Astrocyte of the cerebellum (primary cell): ENCODE data around the gene DNAJC7.

Experiments used
- DNase-seq: peaks from one replicate; pipeline ENCODE4 v3.0.0-alpha.2; 2011; ENCODE audit warnings: low read depth
- H3K4me3 ChIP-seq: 2 replicates; pipeline ENCODE4 v1.5.1; 2011; ENCODE audit warnings: mild to moderate bottlenecking, low read depth, low read length, moderate library complexity
- in situ Hi-C: cut with HindIII; loops from 2 replicates; pipeline ENCODE4 v1.10.0; 2017; ENCODE audit warnings: low sequenced_read_pairs
- TF ChIP-seq, protein P1 (sequence below): IDR thresholded peaks from 2 replicates; pipeline ENCODE4 v1.5.1; 2012; ENCODE audit warnings: low read length, low read depth, moderate library complexity, mild to moderate bottlenecking; ENCODE audit errors: missing control alignments

Gene DNAJC7

DNA sequence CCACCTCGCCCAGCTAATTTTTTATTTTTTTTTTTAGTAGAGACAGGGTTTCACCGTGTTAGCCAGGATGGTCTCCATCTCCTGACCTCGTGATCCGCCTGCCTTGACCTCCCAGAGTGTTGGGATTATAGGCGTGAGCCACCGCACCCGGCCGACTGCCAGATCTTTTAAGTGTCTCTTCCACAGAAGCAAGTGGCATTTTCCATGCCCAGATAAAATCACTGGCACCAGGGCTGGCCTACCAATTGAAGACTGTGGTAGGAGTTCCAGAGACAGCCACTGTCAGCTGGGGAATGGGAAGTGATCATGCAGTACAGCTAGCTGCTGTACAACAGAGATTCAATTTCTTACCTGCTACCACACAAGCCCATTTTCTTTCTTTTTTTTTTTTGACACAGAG lies 32.8 kb downstream of the DNAJC7 start:
- in situ Hi-C loops, result no loop called here
- no peak for DNase-seq
- TF ChIP-seq, protein P1, sequence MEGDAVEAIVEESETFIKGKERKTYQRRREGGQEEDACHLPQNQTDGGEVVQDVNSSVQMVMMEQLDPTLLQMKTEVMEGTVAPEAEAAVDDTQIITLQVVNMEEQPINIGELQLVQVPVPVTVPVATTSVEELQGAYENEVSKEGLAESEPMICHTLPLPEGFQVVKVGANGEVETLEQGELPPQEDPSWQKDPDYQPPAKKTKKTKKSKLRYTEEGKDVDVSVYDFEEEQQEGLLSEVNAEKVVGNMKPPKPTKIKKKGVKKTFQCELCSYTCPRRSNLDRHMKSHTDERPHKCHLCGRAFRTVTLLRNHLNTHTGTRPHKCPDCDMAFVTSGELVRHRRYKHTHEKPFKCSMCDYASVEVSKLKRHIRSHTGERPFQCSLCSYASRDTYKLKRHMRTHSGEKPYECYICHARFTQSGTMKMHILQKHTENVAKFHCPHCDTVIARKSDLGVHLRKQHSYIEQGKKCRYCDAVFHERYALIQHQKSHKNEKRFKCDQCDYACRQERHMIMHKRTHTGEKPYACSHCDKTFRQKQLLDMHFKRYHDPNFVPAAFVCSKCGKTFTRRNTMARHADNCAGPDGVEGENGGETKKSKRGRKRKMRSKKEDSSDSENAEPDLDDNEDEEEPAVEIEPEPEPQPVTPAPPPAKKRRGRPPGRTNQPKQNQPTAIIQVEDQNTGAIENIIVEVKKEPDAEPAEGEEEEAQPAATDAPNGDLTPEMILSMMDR, result no peak
- no peak overlapping the region for H3K4me3 ChIP-seq

DNA sequence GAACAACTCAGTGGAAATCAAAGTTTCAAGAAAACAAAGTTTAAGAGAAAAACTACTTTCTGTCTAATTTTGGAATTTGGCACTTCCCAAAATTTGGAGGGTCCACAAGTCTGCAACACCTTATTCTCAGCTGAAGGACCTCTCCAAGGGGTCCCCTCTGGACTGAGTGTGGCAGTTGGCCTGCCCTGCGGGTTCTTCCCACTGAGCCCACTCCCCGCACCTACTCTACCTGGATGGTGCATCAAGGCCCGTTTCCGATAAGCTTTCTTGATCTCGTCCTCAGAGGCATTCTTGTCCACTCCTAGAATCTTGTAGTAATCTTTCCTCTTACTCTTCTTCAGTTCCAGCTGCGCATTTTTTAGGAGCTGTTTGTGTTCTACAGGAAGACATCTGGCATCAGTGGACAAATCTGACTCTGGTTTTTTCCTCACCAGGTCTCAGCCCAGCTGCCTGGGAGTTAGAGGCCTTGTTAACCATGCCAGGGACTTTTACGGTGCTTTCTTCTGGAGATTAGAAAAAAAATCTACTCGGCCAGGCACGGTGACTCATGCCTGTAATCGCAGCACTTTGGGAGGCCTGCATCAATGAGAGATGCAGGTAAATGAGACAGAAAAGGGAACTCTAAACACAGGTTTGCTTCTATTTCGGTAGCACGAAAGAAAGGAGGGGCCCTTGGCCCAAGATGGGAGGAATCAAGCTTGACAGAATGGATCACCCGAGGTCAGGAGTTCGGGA lies 35.0 kb downstream of the DNAJC7 start:
- in situ Hi-C loops, result no loop called here
- no peak overlapping the region for H3K4me3 ChIP-seq
- no peak for DNase-seq
- TF ChIP-seq, protein P1, result no peak

DNA sequence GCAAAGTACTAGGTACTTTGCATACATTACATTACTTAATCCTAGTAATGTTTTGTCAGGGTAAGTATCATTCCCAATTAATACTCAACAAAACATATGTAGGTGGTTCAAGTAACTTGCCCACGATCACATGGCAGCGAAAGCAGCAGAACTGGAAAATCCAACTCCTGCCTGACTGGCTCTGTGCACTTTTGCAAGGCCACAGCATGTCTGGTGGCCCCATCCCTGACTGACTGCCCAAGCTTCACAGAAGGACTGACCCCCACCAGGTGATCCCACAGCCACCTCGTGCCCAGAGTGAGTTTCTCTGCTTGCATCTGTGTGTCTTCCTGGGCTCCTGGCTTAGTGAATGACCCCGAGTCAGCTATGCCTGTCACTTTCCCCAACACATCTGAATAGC lies 39.2 kb downstream of the DNAJC7 start:
- no peak for DNase-seq
- TF ChIP-seq, protein P1, result no peak
- in situ Hi-C loops, result no loop called here
- H3K4me3 ChIP-seq, result no peak overlapping the region

DNA sequence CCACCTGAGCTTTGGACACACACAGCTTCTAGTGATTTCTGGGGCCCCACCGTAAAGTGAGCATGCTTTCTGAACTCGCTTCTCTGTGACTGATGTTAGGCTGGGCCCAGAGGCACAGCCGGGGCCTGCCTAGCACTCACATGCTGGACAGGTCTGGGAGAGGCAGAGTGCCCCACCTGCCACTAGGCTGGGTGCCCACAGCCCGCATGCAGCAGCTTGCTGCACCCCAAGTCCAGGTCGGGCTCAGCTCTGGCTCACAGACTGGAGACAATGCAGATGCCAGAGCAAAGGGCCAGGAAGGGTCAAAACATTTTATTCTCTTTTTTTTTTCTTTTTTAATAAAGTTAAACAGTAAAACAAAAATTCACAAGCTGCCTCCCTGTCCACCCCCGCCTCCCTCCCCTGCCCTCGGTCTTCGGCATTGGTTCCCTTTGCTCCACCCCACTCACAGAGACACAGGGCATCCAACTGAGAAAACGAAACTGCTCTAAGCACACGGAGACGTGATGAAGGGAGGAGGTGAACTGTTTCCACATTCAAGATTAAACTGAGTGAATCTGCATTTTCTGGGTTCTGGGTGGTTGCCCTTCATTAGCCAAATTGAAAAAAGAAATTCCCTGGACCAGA lies 41.0 kb downstream of the DNAJC7 start:
- H3K4me3 ChIP-seq, result no peak overlapping the region
- in situ Hi-C loops, result no loop called here
- TF ChIP-seq, protein P1, result no peak
- no peak for DNase-seq

DNA sequence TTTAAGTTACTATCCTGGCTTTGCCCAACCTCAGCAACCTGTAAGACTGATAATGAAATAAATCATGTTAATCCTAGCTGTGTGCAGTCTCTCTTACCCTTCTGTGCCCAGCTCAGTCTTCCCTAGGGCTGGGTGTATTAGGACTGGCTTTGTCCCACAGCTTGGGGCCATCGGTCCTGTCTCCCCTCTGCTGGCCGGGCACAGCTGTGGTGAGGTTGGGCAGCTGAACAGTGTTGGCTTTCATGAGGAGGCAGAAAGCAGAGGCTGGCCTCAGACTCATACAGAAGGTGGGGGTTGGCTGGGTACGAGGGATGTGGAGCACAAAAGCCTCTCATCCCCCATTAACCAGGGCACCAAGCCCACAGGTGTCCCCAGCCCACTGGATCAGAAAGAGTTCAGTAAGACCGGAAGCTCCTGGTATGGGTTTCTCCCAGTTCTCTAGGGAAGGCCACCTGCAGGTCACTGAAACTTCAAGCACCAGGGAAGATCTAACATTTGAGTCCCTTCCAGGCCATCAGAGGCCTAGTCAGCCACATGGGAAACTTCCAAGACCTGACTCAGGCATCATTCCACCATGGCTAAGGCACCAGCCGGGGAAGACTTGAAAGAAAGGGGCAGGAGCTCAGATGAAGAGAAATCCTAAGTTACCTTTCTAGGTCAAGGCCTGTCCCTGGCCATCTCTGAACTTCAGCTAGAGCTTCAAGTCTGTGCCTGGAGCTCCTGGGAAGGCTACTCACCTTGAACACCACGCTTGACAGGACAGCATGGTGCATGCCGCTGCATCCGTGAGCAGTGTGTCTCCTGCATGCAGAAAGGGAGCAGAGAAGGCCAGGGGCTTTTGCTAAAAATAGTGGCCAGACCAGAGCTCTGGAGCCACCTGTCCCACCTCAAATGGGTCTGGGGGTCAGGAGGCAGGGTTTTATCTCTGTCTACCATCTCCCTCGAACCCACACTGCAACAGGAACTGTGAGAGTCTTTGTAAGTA lies 41.8 kb downstream of the DNAJC7 start:
- TF ChIP-seq, protein P1, result no peak
- in situ Hi-C loops, result no loop called here
- no peak overlapping the region for H3K4me3 ChIP-seq
- DNase-seq, result no peak

DNA sequence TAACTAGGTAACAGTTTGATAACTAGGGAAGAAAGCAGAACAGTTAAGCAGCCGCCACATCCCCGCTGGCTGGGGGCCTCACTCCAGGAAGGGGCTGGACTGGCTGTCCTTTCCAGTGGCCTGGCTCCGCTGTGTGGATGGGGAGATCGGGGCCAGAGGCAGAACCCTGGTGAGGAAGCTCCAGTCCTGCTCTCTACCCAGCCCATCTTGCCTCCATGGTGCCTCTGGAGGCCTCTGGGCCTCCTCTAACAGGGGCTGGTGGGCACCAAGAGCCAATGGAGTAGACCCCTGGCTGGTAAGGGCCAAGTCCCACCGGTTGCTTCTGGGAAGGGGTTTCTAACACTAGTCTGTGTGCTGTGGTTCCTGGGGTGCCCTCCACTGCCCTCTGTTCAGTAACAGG lies 42.6 kb downstream of the DNAJC7 start:
- no peak for DNase-seq
- in situ Hi-C loops, result loop anchor here (25.0 kb wide), 1 partner anchor 237 kb away; the partner anchor contains the start of gene HAP1
- no peak overlapping the region for H3K4me3 ChIP-seq
- TF ChIP-seq, protein P1, result no peak
